IMR-90 (cell line): ENCODE data around the gene KLHL34. TPM values are rescaled to one million over a fixed set of nuclear protein-coding genes. Genes with fewer than 3 reads are reported as not detected.
A peak's percentile ranks its signal among the peaks of the same experiment; 100 is the strongest.

Experiments
- ATAC-seq: fragments of 200-7000 bp; cut with Tn5 transposase; 2 replicates; pipeline ENCODE4 v1.9.1; 2020; ENCODE audit warnings: low read depth, mild to moderate bottlenecking, moderate library complexity
- BruUV-seq: library from RNA; stranded (reverse); fragments of 400-500 nt; replicated peaks from 2 replicates; lab custom pipeline; 2021; lab: Mats Ljungman, UMichigan
- CTCF ChIA-PET: fragments of 300-600 bp; formaldehyde crosslinking; extraction: SDS; loops from one replicate; lab custom pipeline; 2021; ENCODE audit warnings: antibody characterized with exemption; lab: Yijun Ruan, JAX
- POLR2A ChIA-PET: fragments of 300-600 bp; sonication (Branson Sonifier 250); formaldehyde crosslinking; loops from one replicate; lab custom pipeline; 2022; ENCODE audit warnings: antibody characterized with exemption; ENCODE audit not compliant: unreplicated experiment; lab: Charles Lee
- DNase-seq: peaks from one replicate; pipeline ENCODE4 v3.0.0; 2013
- H2AFZ ChIP-seq: replicated peaks from 2 replicates; pipeline ENCODE3; 2013; ENCODE audit warnings: low read length, mild to moderate bottlenecking; ENCODE audit not compliant: poor library complexity
- H2AK5ac ChIP-seq: 2 replicates; pipeline ENCODE4 v1.6.1; 2013; ENCODE audit warnings: low read depth, low read length, inconsistent platforms
- H2AK9ac ChIP-seq: replicated peaks from 2 replicates; pipeline ENCODE3; 2013; ENCODE audit warnings: mild to moderate bottlenecking, low read depth, low read length, moderate library complexity; ENCODE audit not compliant: poor library complexity
- H2BK120ac ChIP-seq: 2 replicates; pipeline ENCODE4 v1.6.1; 2013; ENCODE audit warnings: low read depth, low read length, inconsistent platforms
- H2BK15ac ChIP-seq: 3 replicates; pipeline ENCODE4 v1.6.1; 2013; ENCODE audit warnings: low read depth, low read length, inconsistent platforms
- H2BK20ac ChIP-seq: 2 replicates; pipeline ENCODE4 v1.6.1; 2013; ENCODE audit warnings: low read depth, mild to moderate bottlenecking, inconsistent platforms, low read length, moderate library complexity
- H2BK5ac ChIP-seq: 2 replicates; pipeline ENCODE4 v1.6.1; 2013; ENCODE audit warnings: mild to moderate bottlenecking, low read depth, low read length, inconsistent platforms; ENCODE audit not compliant: poor library complexity, severe bottlenecking
- H3K14ac ChIP-seq: replicated peaks from 2 replicates; pipeline ENCODE4 v1.6.1; 2013; ENCODE audit warnings: low read depth, low read length, inconsistent platforms
- H3K18ac ChIP-seq: 2 replicates; pipeline ENCODE4 v1.6.1; 2013; ENCODE audit warnings: low read depth, low read length, control low read depth
- H3K23ac ChIP-seq: 2 replicates; pipeline ENCODE4 v1.6.1; 2013; ENCODE audit warnings: low read depth, low read length, inconsistent platforms
- H3K27ac ChIP-seq: 2 replicates; pipeline ENCODE4 v1.5.1; 2013; ENCODE audit warnings: mild to moderate bottlenecking, control low read depth, low read length; ENCODE audit not compliant: insufficient read depth
- H3K27me3 ChIP-seq: 2 replicates; pipeline ENCODE4 v1.6.1; 2013; ENCODE audit warnings: low read length; ENCODE audit not compliant: control insufficient read depth, insufficient read depth
- H3K36me3 ChIP-seq: 2 replicates; pipeline ENCODE4 v1.6.1; 2013; ENCODE audit warnings: low read length, mixed read lengths; ENCODE audit not compliant: control insufficient read depth, insufficient read depth
- H3K4ac ChIP-seq: 2 replicates; pipeline ENCODE4 v1.6.1; 2013; ENCODE audit warnings: low read depth, low read length, inconsistent platforms
- H3K4me1 ChIP-seq: 2 replicates; pipeline ENCODE4 v1.6.1; 2013; ENCODE audit warnings: low read length, mixed read lengths; ENCODE audit not compliant: control insufficient read depth, insufficient read depth
- H3K4me2 ChIP-seq: 2 replicates; pipeline ENCODE4 v1.6.1; 2013; ENCODE audit warnings: low read depth, mild to moderate bottlenecking, control low read depth, low read length, moderate library complexity
- H3K4me3 ChIP-seq: 2 replicates; pipeline ENCODE4 v1.5.1; 2013; ENCODE audit warnings: low read depth, mild to moderate bottlenecking, control low read depth, low read length, moderate library complexity; ENCODE audit not compliant: insufficient read depth
- H3K56ac ChIP-seq: 2 replicates; pipeline ENCODE4 v1.6.1; 2013; ENCODE audit warnings: low read length, inconsistent platforms; ENCODE audit not compliant: insufficient read depth; ENCODE audit errors: extremely low read depth
- H3K79me1 ChIP-seq, 2 experiments: 2 replicates each; pipeline ENCODE4 v1.6.1; 2013; ENCODE audit warnings: low read length in 2 of 2, inconsistent platforms in 1 of 2, low read depth in 1 of 2
- H3K9ac ChIP-seq: 2 replicates; pipeline ENCODE4 v1.6.1; 2013; ENCODE audit warnings: low read depth, low read length, control low read depth
- H3K9me1 ChIP-seq: 2 replicates; pipeline ENCODE4 v1.6.1; 2013; ENCODE audit warnings: low read length, inconsistent platforms; ENCODE audit not compliant: insufficient read depth
- H3K9me3 ChIP-seq: 2 replicates; pipeline ENCODE4 v1.6.1; 2013; ENCODE audit warnings: low read length; ENCODE audit not compliant: control insufficient read depth, insufficient read depth
- H4K20me1 ChIP-seq: 2 replicates; pipeline ENCODE4 v1.6.1; 2013; ENCODE audit warnings: low read length, inconsistent platforms; ENCODE audit not compliant: insufficient read depth
- H4K5ac ChIP-seq: 2 replicates; pipeline ENCODE4 v1.6.1; 2013; ENCODE audit warnings: mild to moderate bottlenecking, low read depth, low read length, control low read depth
- H4K8ac ChIP-seq, 2 experiments: 2 replicates each; pipeline ENCODE4 v1.6.1; 2013; ENCODE audit warnings: low read depth in 2 of 2, low read length in 2 of 2, control low read depth in 1 of 2, inconsistent platforms in 1 of 2
- H4K91ac ChIP-seq: 2 replicates; pipeline ENCODE4 v1.6.1; 2013; ENCODE audit warnings: low read depth, low read length, inconsistent platforms; ENCODE audit not compliant: insufficient read depth
- MAFK ChIP-seq: IDR thresholded peaks from 2 replicates; pipeline ENCODE4 v1.6.1; 2012; ENCODE audit warnings: low read depth, low read length, improper control_type of control experiment
- WGBS, 2 experiments: methylation state at CpG; one replicate each; pipeline versions ENCODE4 v1.1.5 to v1.1.7; 2013; ENCODE audit warnings: missing lambda C conversion rate in 2 of 2; ENCODE audit not compliant: insufficient read length in 1 of 2; ENCODE audit errors: extremely low coverage in 2 of 2; 5-methylcytosine and 5-hydroxymethylcytosine counted together
- dilution Hi-C: fragments of 300-500 bp; cut with HindIII; formaldehyde crosslinking; loops from one replicate; pipeline ENCODE4 v1.14.3; 2018; ENCODE audit warnings: low sequenced_read_pairs; ENCODE audit not compliant: unreplicated experiment
- in situ Hi-C: fragments of 300-500 bp; cut with MboI; formaldehyde crosslinking; loops from 3 replicates; pipeline ENCODE4 v1.14.3; 2019; ENCODE audit warnings: low sequenced_read_pairs, inconsistent platforms, mixed read lengths
- intact Hi-C: fragments of 100-400 bp; cut with micrococcal nuclease; formaldehyde crosslinking; loops from 2 replicates; pipeline ENCODE4 v1.10.0; 2022
- polyA plus RNA-seq, 3 experiments: library from polyadenylated mRNA; depleted of rRNA; stranded (reverse); fragments of >200 nt; gene quantifications; 2 replicates each; pipeline ENCODE4 v1.2.3, GENCODE V29; 2012; ENCODE audit warnings: low replicate concordance in 1 of 3
- total RNA-seq: library from RNA; depleted of rRNA; stranded (reverse); fragments of >200 nt; gene quantifications from 2 replicates; pipeline ENCODE4 v1.2.3, GENCODE V29; 2012

The KLHL34 gene
- total and polyA plus RNA-seq, 2 of the 4 experiments (the other 2 are of a cell fraction): not detected

DNA sequence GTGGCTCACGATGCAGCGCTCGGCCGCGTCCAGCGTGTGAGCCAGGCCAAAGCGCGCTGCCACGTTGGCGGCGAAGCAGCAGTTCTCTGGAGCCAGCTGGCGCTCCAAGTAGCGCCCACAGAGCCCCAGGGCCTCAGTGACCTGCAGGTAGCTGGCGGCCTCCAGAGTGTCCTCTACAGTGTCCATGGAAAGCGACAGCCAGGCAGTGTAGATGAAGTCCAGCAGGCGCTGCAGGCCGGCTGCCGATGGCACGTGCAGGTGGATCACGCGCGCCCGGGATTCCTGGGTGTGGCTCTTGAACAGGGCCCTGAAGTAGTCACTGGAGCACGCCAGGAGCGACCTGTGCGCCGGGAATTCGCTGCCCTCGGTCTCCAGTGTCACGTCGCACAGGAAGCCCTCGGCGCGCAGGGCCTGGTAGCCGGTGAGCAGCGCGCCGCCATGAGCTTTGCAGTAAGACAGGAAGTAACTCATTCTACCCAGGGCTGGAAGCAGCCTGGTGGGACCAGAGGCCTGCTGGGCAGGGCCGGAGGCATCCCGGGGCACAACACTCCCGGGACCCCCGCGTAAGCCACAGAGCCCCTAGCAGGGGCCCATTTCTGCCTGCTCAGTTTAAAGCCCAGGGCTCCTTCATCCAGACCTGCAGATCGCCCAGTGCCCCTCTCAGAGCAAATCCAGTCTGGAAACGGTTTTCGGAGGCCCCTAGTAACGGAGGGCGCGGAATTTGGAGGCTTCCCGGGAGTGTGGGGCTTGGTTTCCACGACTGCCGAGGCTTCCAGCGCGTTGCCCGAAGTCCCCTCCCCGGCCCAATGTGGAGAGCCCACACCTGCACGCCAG, 595 bp downstream of the KLHL34 start:
- no peak for ATAC-seq

More for the DNA sequence above, 595 bp downstream of the KLHL34 start:
- H3K4ac ChIP-seq: no peak overlapping the region
- H4K91ac ChIP-seq: no peak overlapping the region
- H2BK20ac ChIP-seq: no peak overlapping the region
- no peak overlapping the region for H3K18ac ChIP-seq
- BruUV-seq: no TSS peak
- intact Hi-C loops (no loop called here), in situ Hi-C loops (no loop called here), dilution Hi-C loops (no loop called here)
- H2AK9ac ChIP-seq: no peak overlapping the region
- H3K27ac ChIP-seq: no peak overlapping the region
- H4K20me1 ChIP-seq: no peaks in the 10 kb centered on the region
- H3K4me1 ChIP-seq: no peaks in the 10 kb centered on the region
- H2BK15ac ChIP-seq: no peak overlapping the region
- CTCF ChIA-PET: no interaction called here
- no peak overlapping the region for H2AK5ac ChIP-seq
- no peak overlapping the region for H4K8ac ChIP-seq
- no peak overlapping the region for H3K4me2 ChIP-seq
- no peak overlapping the region for H3K9ac ChIP-seq
- no peaks in the 10 kb centered on the region for H3K36me3 ChIP-seq
- no peak overlapping the region for H3K23ac ChIP-seq
- TF ChIP-seq MAFK: no peak
- H2BK120ac ChIP-seq: no peak overlapping the region
- POLR2A ChIA-PET: no interaction called here
- no peak overlapping the region for H3K4me3 ChIP-seq
- 75% methylated on average over 23 of the region's 57 CpGs; no CpG with 5 or more reads in 1 of the 2 experiments for WGBS, 2 experiments
- DNase-seq: no peak
- H3K9me1 ChIP-seq: no peaks in the 10 kb centered on the region
- H3K56ac ChIP-seq: no peak overlapping the region
- H2BK5ac ChIP-seq: no peak overlapping the region
- no peak overlapping the region for H3K14ac ChIP-seq
- H3K79me1 ChIP-seq: no peaks in the 10 kb centered on the region
- H3K27me3 ChIP-seq: no peaks in the 10 kb centered on the region
- no peak overlapping the region for H4K5ac ChIP-seq
- H2AFZ ChIP-seq: peak overlapping the region; percentile 43
- peaks cover 11% of the 10 kb centered on the region; the same call in 1 of the 2 replicates for H3K9me3 ChIP-seq
